SK-N-MC (cell line): ENCODE data around the gene SMIM29.

Source experiments
- EZH2 ChIP-seq: fragments of 200-600 bp; sonication (generic); IDR thresholded peaks from one replicate; pipeline ENCODE4 v1.6.1; 2017; ENCODE audit warnings: antibody characterized with exemption
- POLR2AphosphoS5 ChIP-seq: IDR thresholded peaks from 2 replicates; pipeline ENCODE4 v1.6.1; 2012; ENCODE audit warnings: mild to moderate bottlenecking, low read depth, low read length, borderline replicate concordance

GRCh38 chr6:34235307-34236130 is 13.3 kb downstream of the SMIM29 start:
- no peak for TF ChIP-seq EZH2
- no peak for TF ChIP-seq POLR2AphosphoS5
